GM23248 (cell line): ENCODE measurements around the gene ONECUT3. TPM values are rescaled to one million over a fixed set of nuclear protein-coding genes. Genes with fewer than 3 reads are reported as not detected.

ENCODE experiments used
- DNase-seq: peaks from one replicate; pipeline ENCODE4 v3.0.0-alpha.2; 2015
- H2AFZ ChIP-seq: fragments of 200-600 bp; sonication (generic); 2 replicates; pipeline ENCODE4 v1.6.1; 2016; ENCODE audit warnings: antibody characterized with exemption
- H3F3A ChIP-seq: fragments of 200-600 bp; sonication (generic); 2 replicates; pipeline ENCODE4 v1.6.1; 2016; ENCODE audit warnings: mild to moderate bottlenecking, antibody characterized with exemption, mixed run types; ENCODE audit not compliant: insufficient read depth
- H3K27ac ChIP-seq: fragments of 200-600 bp; sonication (generic); 2 replicates; pipeline ENCODE4 v1.5.1; 2016; ENCODE audit warnings: mild to moderate bottlenecking
- H3K27me3 ChIP-seq: fragments of 200-600 bp; sonication (generic); replicated peaks from 2 replicates; pipeline ENCODE4 v1.6.1; 2016; ENCODE audit warnings: mild to moderate bottlenecking; ENCODE audit not compliant: insufficient read depth
- H3K36me3 ChIP-seq: fragments of 200-600 bp; sonication (generic); 2 replicates; pipeline ENCODE4 v1.6.1; 2016; ENCODE audit warnings: low read depth, mild to moderate bottlenecking
- H3K4me1 ChIP-seq: fragments of 200-600 bp; sonication (generic); 2 replicates; pipeline ENCODE4 v1.6.1; 2016; ENCODE audit warnings: mild to moderate bottlenecking; ENCODE audit not compliant: insufficient read depth
- H3K4me2 ChIP-seq: fragments of 200-600 bp; sonication (generic); one replicate; pipeline ENCODE4 v1.6.1; 2016; ENCODE audit warnings: mild to moderate bottlenecking; ENCODE audit not compliant: unreplicated experiment
- H3K4me3 ChIP-seq: fragments of 200-600 bp; sonication (generic); 2 replicates; pipeline ENCODE4 v1.5.1; 2016; ENCODE audit warnings: mild to moderate bottlenecking
- H3K79me2 ChIP-seq: fragments of 200-600 bp; sonication (generic); 2 replicates; pipeline ENCODE4 v1.6.1; 2016; ENCODE audit warnings: mild to moderate bottlenecking; ENCODE audit not compliant: insufficient read depth
- H3K9ac ChIP-seq: fragments of 200-600 bp; sonication (generic); 2 replicates; pipeline ENCODE4 v1.6.1; 2016; ENCODE audit warnings: mild to moderate bottlenecking
- H3K9me2 ChIP-seq: fragments of 200-600 bp; sonication (generic); 2 replicates; pipeline ENCODE4 v1.6.1; 2016; ENCODE audit warnings: mixed run types, mild to moderate bottlenecking, moderate library complexity; ENCODE audit not compliant: insufficient read depth
- H3K9me3 ChIP-seq: fragments of 200-600 bp; sonication (generic); one replicate; pipeline ENCODE4 v1.6.1; 2017; ENCODE audit warnings: low read depth
- H4K20me1 ChIP-seq: fragments of 200-600 bp; sonication (generic); 2 replicates; pipeline ENCODE4 v1.6.0; 2016; ENCODE audit not compliant: insufficient read depth
- EZH2 ChIP-seq: fragments of 200-600 bp; sonication (generic); IDR thresholded peaks from 2 replicates; pipeline ENCODE4 v1.6.1; 2018; ENCODE audit warnings: antibody characterized with exemption, mild to moderate bottlenecking; ENCODE audit not compliant: insufficient read depth, poor library complexity, severe bottlenecking
- EZH2phosphoT487 ChIP-seq: fragments of 200-600 bp; sonication (generic); IDR thresholded peaks from 2 replicates; pipeline ENCODE4 v1.6.1; 2018; ENCODE audit warnings: antibody characterized with exemption, moderate library complexity, mild to moderate bottlenecking, low read depth; ENCODE audit not compliant: insufficient read depth
- WGBS, 2 experiments: methylation state at CpG; one replicate each; pipeline ENCODE4 v1.1.6; 2015 to 2017; ENCODE audit warnings: low lambda C conversion rate in 2 of 2, low coverage in 1 of 2; ENCODE audit errors: missing lambda C conversion rate in 2 of 2; 5-methylcytosine and 5-hydroxymethylcytosine counted together
- in situ Hi-C: fragments of 300-500 bp; cut with MboI; formaldehyde crosslinking; loops from 2 replicates; pipeline ENCODE4 v1.15.0; 2020
- polyA plus RNA-seq: library from polyadenylated mRNA; unstranded; fragments of >200 nt; fragmentation: Nextera tagmentation; extraction: Ambion mirVana; gene quantifications from 2 replicates; pipeline ENCODE4 v1.2.1, GENCODE V29; 2016
- total RNA-seq: library from RNA; depleted of rRNA; stranded (reverse); fragments of >200 nt; shearing (Covaris generic); gene quantifications from 2 replicates; pipeline ENCODE4 v1.2.3, GENCODE V29; 2014

Gene ONECUT3
- total and polyA plus RNA-seq, 2 experiments from 2014 or later: not detected

DNA sequence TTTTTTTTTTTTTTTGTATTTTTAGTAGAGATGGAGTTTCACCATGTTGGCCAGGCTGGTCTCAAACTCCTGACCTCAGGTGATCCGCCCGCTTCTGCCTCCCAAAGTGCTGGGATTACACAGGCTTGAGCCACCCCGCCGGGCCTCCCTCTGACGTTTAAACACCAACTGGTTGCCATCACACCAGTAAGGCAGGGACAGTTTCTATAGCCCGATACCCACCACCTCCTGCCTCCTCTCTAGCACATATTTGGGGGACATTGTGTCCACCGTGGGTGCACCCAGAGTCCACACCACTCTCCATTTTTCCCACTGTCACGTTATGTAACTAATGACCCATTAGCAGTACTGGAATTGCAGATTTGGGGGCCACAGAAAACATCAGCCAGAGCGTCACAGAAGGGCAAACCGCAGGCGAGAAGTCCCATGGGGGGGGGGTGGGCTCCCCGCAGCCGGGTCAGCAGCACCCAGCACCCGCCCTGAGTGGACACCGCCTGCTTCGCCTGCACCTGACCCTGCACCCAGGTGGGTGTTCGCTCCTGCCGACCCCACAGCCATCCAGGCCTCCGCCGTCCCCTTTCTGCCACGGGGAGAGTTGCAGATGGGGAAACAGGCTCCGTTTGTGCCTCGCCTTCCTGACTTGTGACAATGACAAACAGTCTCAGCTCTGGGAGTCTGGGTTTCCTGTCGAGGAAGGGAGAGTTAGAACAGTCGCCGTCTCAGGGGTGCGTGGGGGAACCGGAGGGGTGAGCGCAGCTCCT is 3.6 kb downstream of the ONECUT3 start:
- Histone ChIP-seq H3K27ac (no peak overlapping the region), H3K9me3 (no peaks in the 10 kb centered on the region), H3K4me3 (no peak overlapping the region), H3K9ac (no peak overlapping the region), H3K9me2 (no peaks in the 10 kb centered on the region), H3K36me3 (no peaks in the 10 kb centered on the region), H3K4me2 (no peak overlapping the region), H4K20me1 (no peaks in the 10 kb centered on the region), H2AFZ (no peak overlapping the region), H3K4me1 (no peaks in the 10 kb centered on the region), H3K79me2 (no peaks in the 10 kb centered on the region), H3F3A (no peaks in the 10 kb centered on the region), H3K27me3 (peaks cover 79% of the 10 kb centered on the region)
- in situ Hi-C loops: no loop called here
- 0 to 2% methylated on average over 22 to 29 of the region's 29 CpGs for WGBS, 2 experiments
- no peak for DNase-seq
- no peak for TF ChIP-seq EZH2
- no peak; the same call in 1 of the 2 replicates for TF ChIP-seq EZH2phosphoT487

DNA sequence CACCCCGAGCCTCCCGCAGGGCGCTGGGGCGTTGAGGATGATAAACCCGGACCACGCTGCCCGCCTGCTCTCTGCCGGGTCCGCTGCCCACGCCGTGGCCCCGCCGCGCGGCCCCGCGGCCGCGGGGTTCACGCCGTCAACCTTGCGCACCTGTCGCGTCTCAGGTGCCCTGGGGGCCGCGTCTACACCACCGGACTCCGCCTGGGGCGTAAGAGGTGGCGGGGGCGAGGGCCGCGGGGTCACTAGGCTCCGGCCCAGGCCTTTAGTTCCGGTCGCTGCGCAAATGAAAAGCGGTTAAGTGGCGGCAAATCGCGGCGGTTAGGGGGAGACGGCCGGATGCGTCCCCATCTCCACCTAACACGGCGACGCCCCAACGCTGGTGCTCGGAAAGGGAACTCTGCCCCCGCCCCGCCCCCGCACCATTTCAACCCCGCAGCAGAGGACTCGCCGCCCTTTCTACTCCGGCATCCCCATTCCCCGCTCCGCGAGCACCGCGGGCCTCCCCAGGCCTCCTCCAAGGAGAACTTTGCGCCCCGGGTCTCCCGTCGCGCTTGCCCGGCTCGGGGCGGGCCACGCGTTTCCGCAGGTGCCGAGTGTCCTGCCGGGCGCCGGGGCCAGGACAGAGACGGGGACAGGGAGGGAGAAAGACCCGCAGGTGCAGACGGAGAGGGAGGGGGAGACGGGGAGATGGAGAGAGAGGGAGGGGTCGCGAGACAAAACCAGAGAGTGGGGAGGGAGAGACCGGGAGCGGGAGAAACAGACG is 4.3 kb downstream of the ONECUT3 start:
- in situ Hi-C loops: no loop called here
- TF ChIP-seq EZH2phosphoT487 (no peak), EZH2 (no peak)

DNA sequence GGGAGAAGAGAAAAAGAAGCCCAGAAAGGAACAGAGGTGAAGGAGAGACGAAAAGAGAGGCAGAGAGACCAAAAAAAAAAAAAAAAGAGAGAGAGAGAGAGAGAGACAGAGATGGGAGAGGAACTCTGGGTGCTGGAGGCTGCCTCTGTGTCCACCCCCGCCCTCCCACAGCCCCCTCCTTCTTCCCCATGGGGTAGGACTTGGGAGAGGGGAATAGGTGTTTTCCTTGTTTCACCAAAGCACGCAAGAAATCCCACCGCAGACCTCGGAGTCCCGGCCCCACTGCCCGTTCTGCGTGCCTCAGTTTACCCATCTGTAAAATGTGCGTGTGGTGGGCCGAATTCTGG is 4.9 kb downstream of the ONECUT3 start:
- H3K27me3 ChIP-seq: peaks cover 83% of the 10 kb centered on the region
- WGBS, 2 experiments: 4 to 5% methylated on average over 9 to 10 of the region's 10 CpGs

More for the DNA sequence above, 4.3 kb downstream of the ONECUT3 start:
- H3K27me3 ChIP-seq: peaks cover 79% of the 10 kb centered on the region
- H3K4me2 ChIP-seq: no peak overlapping the region
- no peak overlapping the region for H3K4me3 ChIP-seq
- H4K20me1 ChIP-seq: no peaks in the 10 kb centered on the region
- WGBS, 2 experiments: 4% methylated on average over 72 of the region's 86 CpGs
- no peaks in the 10 kb centered on the region for H3K9me2 ChIP-seq
- no peaks in the 10 kb centered on the region for H3K79me2 ChIP-seq
- no peak overlapping the region for H3K9ac ChIP-seq
- H2AFZ ChIP-seq: no peak overlapping the region
- H3K27ac ChIP-seq: no peak overlapping the region
- H3F3A ChIP-seq: no peaks in the 10 kb centered on the region
- no peak for DNase-seq
- no peaks in the 10 kb centered on the region for H3K9me3 ChIP-seq
- no peaks in the 10 kb centered on the region for H3K4me1 ChIP-seq
- H3K36me3 ChIP-seq: no peaks in the 10 kb centered on the region

DNA sequence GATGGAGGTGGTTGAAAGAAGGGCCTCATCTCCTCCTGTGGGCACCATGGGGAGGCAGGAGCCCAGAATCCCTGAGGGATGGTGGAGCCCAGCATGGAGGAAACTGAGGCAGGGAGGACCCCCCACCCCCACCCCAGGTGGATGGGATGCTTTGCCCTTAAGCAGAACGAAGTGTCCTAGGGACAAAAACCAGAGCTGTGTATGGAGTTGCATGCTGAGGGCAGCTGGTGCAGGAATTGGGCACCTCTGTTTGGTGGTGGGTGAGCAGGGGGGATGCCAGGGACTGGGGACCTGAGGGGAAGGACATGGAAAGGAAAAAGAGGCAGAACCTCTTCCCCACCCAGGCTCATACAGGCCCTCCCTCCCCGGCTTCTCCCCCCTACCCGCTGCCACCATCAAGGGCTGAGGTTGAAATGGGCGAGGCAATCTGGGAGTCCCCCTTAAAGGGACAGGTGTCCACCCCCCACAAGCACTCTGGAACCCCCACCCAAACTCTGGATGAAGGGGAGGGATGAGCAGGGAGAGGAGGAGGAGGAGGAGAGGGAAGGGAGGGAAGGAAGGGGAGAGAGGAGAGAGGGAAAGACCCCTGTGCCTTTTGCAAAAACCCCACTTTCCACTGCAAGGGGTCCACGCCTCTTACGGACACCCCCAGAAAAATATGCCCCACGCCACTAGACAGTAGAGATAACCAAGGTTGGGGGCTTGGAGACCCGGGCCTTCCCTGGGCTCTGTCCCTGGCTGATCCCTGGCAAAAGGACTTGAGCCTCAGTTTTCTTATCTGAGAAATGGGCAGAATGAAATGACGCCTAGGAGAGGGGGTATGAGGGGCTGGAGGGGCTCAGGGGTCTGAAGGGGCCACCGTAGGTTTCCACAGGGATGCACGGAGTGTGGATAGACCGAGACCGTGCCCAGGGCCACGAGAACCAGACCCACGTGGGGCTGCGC is 5.9 kb downstream of the ONECUT3 start:
- in situ Hi-C loops: no loop called here
- Histone ChIP-seq H3F3A (no peaks in the 10 kb centered on the region; the same call in 1 of the 2 replicates), H3K4me1 (no peaks in the 10 kb centered on the region), H3K79me2 (no peaks in the 10 kb centered on the region), H3K9ac (no peak overlapping the region), H3K27me3 (peaks cover 93% of the 10 kb centered on the region), H3K27ac (no peak overlapping the region), H4K20me1 (no peaks in the 10 kb centered on the region), H2AFZ (no peak overlapping the region), H3K4me2 (no peak overlapping the region), H3K9me2 (no peaks in the 10 kb centered on the region), H3K9me3 (no peaks in the 10 kb centered on the region), H3K4me3 (no peak overlapping the region), H3K36me3 (no peaks in the 10 kb centered on the region)
- peak; percentile 15 for TF ChIP-seq EZH2
- TF ChIP-seq EZH2phosphoT487: no peak
- DNase-seq: no peak
- WGBS, 2 experiments: 21 to 30% methylated on average over 6 to 16 of the region's 16 CpGs

More for the DNA sequence above, 4.9 kb downstream of the ONECUT3 start:
- H3K27ac ChIP-seq: no peak overlapping the region
- H4K20me1 ChIP-seq: no peaks in the 10 kb centered on the region
- H3K9me3 ChIP-seq: no peaks in the 10 kb centered on the region
- no peaks in the 10 kb centered on the region for H3F3A ChIP-seq
- H3K9me2 ChIP-seq: no peaks in the 10 kb centered on the region
- H3K4me1 ChIP-seq: no peaks in the 10 kb centered on the region
- H3K9ac ChIP-seq: no peak overlapping the region
- H3K4me2 ChIP-seq: no peak overlapping the region
- in situ Hi-C loops: no loop called here
- peak; percentile 82 for TF ChIP-seq EZH2
- no peak for TF ChIP-seq EZH2phosphoT487
- no peak overlapping the region for H2AFZ ChIP-seq
- H3K36me3 ChIP-seq: no peaks in the 10 kb centered on the region
- DNase-seq: no peak
- no peak overlapping the region for H3K4me3 ChIP-seq
- no peaks in the 10 kb centered on the region for H3K79me2 ChIP-seq
